SH-SY5Y (cell line): ENCODE measurements around the gene WNK1.

Source experiments
- GATA2 ChIP-seq: IDR thresholded peaks from 2 replicates; pipeline ENCODE4 v1.6.1; 2011; ENCODE audit warnings: mild to moderate bottlenecking, low read depth, low read length
- GATA3 ChIP-seq: IDR thresholded peaks from 2 replicates; pipeline ENCODE4 v1.6.1; 2011; ENCODE audit warnings: low read depth, mild to moderate bottlenecking, low read length, moderate library complexity

DNA sequence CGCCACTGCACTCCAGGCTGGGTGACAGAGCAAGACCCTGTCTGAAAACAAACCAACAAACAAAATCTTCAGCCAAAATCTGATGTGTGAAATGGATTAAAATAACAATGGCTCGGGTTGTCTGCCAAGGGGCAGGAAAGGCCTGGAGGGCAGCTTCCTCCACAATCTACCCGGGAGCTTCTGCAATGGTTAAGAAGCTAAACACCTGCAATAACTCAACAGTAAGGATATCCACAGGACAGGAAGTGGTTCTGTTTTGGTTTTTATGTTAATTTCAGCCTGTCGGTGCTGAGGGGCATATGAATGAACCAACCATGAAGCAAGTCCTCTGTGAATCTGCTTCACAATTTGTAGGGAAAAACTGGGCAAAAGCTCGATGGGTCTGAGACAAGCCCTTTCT lies 162.7 kb downstream of the WNK1 start:
- TF ChIP-seq GATA2: no peak
- TF ChIP-seq GATA3: no peak
